K562 treated with DMSO at 1 percent for 4 hours (cell line): ENCODE data around the gene SYT12. TPM values are rescaled to one million over a fixed set of nuclear protein-coding genes. Genes with fewer than 3 reads are reported as not detected.

Source experiments
- total RNA-seq: library from RNA; unstranded; fragments of 300-600 nt; gene quantifications from 2 replicates; pipeline ENCODE4 v1.2.3, GENCODE V29; 2022; ENCODE audit not compliant: insufficient read depth

Gene SYT12, protein sequence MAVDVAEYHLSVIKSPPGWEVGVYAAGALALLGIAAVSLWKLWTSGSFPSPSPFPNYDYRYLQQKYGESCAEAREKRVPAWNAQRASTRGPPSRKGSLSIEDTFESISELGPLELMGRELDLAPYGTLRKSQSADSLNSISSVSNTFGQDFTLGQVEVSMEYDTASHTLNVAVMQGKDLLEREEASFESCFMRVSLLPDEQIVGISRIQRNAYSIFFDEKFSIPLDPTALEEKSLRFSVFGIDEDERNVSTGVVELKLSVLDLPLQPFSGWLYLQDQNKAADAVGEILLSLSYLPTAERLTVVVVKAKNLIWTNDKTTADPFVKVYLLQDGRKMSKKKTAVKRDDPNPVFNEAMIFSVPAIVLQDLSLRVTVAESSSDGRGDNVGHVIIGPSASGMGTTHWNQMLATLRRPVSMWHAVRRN
- total RNA-seq, result 0.42 TPM in 1 of 2 replicates, not detected in the other

DNA sequence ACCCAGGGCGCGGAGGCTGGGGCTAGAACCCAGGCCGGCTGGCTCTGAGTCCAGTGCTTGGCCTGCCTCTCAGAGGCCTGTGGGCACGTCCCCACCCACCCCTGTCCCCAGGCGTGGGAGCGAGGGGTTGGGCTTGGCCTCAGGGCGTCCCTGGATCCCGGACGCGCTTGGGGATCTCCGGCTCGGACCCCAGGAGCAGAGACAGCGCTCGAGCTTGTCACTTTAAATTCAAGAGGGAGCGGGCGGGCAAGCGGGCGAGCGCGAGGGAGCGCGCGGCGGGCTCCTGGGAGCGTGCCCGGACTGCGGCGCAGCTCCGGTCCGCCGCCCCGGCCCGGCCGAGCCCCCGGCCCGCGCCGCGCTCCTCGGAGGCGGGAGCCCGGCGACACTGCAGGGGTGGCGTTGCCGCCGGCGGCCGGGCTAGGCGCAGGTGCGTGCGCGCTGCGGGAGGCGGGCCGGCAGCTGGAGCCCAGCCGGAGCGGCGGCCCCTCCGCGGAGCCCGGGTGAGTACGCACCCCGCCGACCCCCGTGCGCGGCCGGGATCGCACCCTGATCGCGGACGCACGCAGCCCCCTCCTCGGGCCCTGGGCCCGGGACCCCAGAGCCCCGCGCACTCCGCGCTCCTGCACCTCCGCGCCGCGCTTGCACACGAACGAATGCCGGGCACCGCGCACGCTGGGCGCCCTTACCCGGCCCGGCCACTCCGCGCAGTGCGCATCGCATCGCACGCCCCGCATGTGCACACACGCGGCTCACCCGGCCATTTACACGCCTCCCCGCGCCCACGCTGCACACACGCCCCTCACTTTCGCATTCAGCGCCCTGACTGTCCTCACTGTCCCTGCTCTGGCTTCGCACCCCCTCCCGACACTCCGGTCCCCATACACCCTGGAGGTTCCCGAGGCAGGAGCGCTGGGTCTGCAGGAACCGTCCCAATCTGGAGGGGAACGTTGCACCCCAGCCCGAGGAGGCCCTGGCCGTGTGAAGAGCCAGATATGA, at the start of gene SYT12:
SYT12 (plus strand) TSS at position 174 of the 996 bp plus-strand sequence. CDS start 7,011 bp downstream, outside the sequence.

DNA sequence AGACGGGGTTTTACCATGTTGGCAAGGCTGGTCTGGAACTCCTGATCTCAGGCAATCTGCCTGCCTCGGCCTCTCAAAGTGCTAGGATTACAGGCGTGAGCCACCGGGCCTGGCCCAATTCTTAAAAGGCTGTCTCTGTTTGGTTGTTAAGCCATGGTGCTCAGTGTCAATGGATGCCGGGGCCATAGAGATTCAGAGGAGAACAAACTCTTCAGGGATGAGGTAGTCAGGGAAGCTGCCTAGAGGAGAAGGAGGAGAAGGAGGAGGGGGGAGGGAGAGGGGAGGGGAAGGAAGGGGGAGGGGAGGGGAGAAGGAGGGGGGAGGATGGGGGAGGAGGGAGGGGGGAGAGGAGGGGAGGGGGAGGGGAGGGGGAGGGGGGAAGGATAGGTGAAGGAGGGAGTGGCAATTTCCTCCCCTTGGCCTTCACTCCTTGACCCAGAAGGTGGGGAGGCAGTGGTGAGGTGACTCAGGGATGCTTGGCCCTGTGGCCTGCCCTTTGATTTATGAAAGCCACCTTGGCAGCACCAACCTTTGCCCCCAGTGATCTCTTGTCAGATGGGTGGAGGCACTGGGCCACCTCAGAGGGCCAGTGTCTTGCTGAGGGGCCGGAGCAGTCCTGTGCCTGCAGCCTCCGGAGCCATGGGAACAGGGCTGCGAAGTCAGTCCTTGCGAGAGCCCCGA, 48.1 kb upstream of the SYT12 start, which contains the start of gene C11orf86:
C11orf86 (plus strand) TSS at position 581 of the 681 bp plus-strand sequence; CDS start at position 640, 59 bp downstream.

DNA sequence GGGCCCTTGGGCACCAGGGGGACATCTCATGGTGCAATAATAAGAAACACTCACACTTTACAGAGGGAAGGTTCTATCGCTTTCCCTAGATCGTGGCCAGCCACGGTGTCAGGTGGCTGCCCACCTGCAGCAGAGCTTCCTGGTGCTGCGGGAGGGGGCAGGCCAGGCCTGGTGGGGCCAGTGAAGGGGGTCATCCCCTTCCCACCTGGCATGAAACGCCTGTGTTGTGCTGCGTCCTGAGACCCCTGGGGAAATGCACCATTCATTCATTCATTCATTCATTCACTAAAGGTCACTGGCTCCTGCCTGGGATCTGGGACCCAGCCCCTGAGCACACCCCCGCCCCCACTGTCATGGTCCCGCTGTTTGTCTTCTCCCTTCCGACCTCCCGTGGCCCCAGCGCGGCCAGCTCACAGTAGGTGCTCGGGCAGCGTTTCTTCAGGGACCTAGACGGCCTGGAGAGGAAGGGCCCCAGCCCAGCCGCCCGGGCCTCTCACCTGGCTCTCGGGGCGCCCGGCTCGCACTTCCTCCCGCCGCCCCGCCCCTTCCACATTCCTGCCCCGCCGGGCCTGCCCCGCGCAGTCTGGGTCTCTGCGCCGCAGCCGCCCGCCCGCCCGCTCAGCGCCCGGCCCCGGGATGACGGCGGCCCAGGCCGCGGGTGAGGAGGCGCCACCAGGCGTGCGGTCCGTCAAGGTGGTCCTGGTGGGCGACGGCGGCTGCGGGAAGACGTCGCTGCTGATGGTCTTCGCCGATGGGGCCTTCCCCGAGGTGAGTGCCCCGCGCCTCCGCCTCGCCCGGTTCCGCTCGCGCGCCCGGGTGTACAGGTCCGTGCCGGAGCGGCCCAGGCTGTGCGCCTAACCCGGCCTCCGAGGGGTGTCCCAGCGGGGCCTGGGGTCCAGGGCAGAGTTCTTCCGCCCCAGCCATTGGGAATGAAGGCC, 33.6 kb downstream of the SYT12 start, which contains the start of gene RHOD:
RHOD (plus strand) TSS at position 581 of the 938 bp plus-strand sequence; CDS start at position 637, 56 bp downstream.

Other genes with a start within 250 kb of the SYT12 start
- 35.7 and 44.7 TPM in 2 replicates for gene RCE1, start 179.7 kb upstream of the SYT12 start, total RNA-seq
- 22.2 and 23.9 TPM in 2 replicates for gene LRFN4, start 166.1 kb upstream of the SYT12 start, total RNA-seq
- 15.5 and 33.9 TPM in 2 replicates for gene PC, start 64.8 kb upstream of the SYT12 start, total RNA-seq
- not detected in 2 replicates for gene C11orf86, start 47.8 kb upstream of the SYT12 start, total RNA-seq
- gene RHOD, start 33.7 kb downstream of the SYT12 start, total RNA-seq, result not detected in 2 replicates
- gene KDM2A, start 96.1 kb downstream of the SYT12 start, total RNA-seq, result 26.2 and 31.4 TPM in 2 replicates
- 131 and 142 TPM in 2 replicates for gene GRK2, start 243.3 kb downstream of the SYT12 start, total RNA-seq